Left lung (tissue), 10 donors: ENCODE measurements around the gene CSPG4. TPM values are rescaled to one million over a fixed set of nuclear protein-coding genes. Genes with fewer than 3 reads are reported as not detected.

ENCODE experiments used
- ATAC-seq: fragments of 200-7000 bp; cut with Tn5 transposase; one replicate; pipeline ENCODE4 v1.9.1; 2020; ENCODE audit warnings: moderate library complexity
- DNase-seq, 4 donors: peaks; one replicate each; pipeline ENCODE4 v3.0.0-alpha.2; 2013 to 2020
- H3K27ac ChIP-seq, 2 donors: fragments of 200-600 bp; sonication (generic) in 1 of 2; one replicate each; pipeline versions ENCODE4 v1.5.0 to v1.8.0; 2020 to 2021
- H3K27me3 ChIP-seq, 2 donors: fragments of 200-600 bp; sonication (generic) in 1 of 2; one replicate each; pipeline versions ENCODE4 v1.5.0 to v1.8.0; 2020 to 2021
- H3K36me3 ChIP-seq, 2 donors: fragments of 200-600 bp; sonication (generic) in 1 of 2; one replicate each; pipeline versions ENCODE4 v1.5.0 to v1.8.0; 2020 to 2021
- H3K4me1 ChIP-seq, 2 donors: fragments of 200-600 bp; one replicate each; pipeline ENCODE4 v1.8.0; 2021
- H3K4me3 ChIP-seq, 2 donors: fragments of 200-600 bp; sonication (generic) in 1 of 2; one replicate each; pipeline versions ENCODE4 v1.5.0 to v1.8.0; 2020 to 2021; ENCODE audit warnings: mild to moderate bottlenecking in 1 of 2
- H3K9me3 ChIP-seq, 2 donors: fragments of 200-600 bp; sonication (generic) in 1 of 2; one replicate each; pipeline versions ENCODE4 v1.5.0 to v1.8.0; 2020 to 2021
- intact Hi-C, 2 donors: fragments of 100-400 bp; cut with DNase I; formaldehyde crosslinking; loops; one replicate each; pipeline versions ENCODE4 v1.11.2 to v1.14.2; 2022
- polyA plus RNA-seq, 6 donors: library from polyadenylated mRNA; unstranded; fragments of 120-200 nt; gene quantifications; one replicate each; pipeline ENCODE4 v1.2.1, GENCODE V29; 2013; ENCODE audit not compliant: insufficient read length in 6 of 6
- total RNA-seq, 2 donors: library from RNA; stranded (reverse); fragmentation: NEBNext Ultra II Directional; extraction: Animal tissue kit (Norgen Biotek cat#: 25700); gene quantifications; one replicate each; pipeline ENCODE4 v1.2.1, GENCODE V29; 2021
- TF ChIP-seq, protein P1 (sequence below), 2 donors: fragments of 200-600 bp; sonication (generic) in 1 of 2; IDR thresholded peaks; one replicate each; pipeline versions ENCODE4 v1.5.0 to v1.8.0; 2021; ENCODE audit warnings: antibody characterized with exemption in 2 of 2
- donor health status: DM: no; HTN: yes; CAD: no.
- donor health status: DM: no; HTN: no; CAD: no.

Gene CSPG4
- total and polyA plus RNA-seq, 8 donors: 18.4 to 36.1 (median 23.8) TPM

DNA sequence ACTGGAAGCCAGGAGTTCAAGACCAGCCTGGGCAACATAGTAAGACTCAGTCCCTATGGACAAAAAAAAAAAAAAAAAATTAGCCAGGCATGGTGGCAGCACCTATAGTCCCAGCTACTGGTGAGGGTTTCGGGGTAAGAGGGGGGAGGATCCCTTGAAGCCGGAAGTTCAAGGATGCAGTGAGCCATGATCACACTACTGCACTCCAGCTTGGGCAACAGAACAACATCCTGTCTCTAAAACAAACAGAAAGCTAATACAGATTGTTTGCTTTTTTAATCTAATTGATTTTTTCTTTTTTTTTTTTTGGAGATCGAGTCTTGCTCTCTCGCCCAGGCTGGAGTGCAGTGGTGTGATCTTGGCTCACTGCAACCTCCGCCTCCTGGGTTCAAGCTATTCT lies 71.0 kb downstream of the CSPG4 start:
- Histone ChIP-seq H3K27me3 (peaks cover 0 to 4% of the 10 kb centered on the region in 2 donors), H3K27ac (no peak overlapping the region), H3K4me1 (peaks cover 10 to 40% of the 10 kb centered on the region in 2 donors), H3K9me3 (no peaks in the 10 kb centered on the region), H3K4me3 (no peak overlapping the region), H3K36me3 (no peaks in the 10 kb centered on the region)
- no peak for ATAC-seq
- TF ChIP-seq, protein P1, sequence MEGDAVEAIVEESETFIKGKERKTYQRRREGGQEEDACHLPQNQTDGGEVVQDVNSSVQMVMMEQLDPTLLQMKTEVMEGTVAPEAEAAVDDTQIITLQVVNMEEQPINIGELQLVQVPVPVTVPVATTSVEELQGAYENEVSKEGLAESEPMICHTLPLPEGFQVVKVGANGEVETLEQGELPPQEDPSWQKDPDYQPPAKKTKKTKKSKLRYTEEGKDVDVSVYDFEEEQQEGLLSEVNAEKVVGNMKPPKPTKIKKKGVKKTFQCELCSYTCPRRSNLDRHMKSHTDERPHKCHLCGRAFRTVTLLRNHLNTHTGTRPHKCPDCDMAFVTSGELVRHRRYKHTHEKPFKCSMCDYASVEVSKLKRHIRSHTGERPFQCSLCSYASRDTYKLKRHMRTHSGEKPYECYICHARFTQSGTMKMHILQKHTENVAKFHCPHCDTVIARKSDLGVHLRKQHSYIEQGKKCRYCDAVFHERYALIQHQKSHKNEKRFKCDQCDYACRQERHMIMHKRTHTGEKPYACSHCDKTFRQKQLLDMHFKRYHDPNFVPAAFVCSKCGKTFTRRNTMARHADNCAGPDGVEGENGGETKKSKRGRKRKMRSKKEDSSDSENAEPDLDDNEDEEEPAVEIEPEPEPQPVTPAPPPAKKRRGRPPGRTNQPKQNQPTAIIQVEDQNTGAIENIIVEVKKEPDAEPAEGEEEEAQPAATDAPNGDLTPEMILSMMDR (IDR thresholded peaks at IDR 0.05): no peak
- intact Hi-C loops: no loop called here
- DNase-seq: no peak

DNA sequence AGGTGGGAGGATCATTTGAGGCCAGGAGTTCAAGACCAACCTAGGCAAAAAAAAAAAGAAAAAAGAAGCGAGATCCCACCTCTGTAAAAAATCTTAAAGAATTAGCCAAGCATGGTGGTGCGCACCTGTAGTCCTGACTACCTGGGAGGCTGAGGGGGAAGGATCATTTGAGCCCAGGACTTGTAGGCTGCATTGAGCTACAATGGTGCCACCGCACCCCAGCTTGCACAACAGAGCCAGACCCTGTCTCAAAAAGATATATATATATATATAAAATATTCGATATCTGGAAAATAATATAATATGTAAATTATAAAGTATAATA lies 71.5 kb downstream of the CSPG4 start:
- Histone ChIP-seq H3K27ac (peak overlapping the region in 1 of 2 donors; percentile 97), H3K4me1 (peaks cover 7 to 40% of the 10 kb centered on the region in 2 donors), H3K27me3 (no peaks in the 10 kb centered on the region), H3K36me3 (no peaks in the 10 kb centered on the region), H3K9me3 (no peaks in the 10 kb centered on the region), H3K4me3 (peak overlapping the region in 1 of 2 donors; percentile 96)
- DNase-seq (no peak), ATAC-seq (no peak)
- intact Hi-C loops: no loop called here
- TF ChIP-seq, protein P1 (IDR thresholded peaks at IDR 0.05): no peak

DNA sequence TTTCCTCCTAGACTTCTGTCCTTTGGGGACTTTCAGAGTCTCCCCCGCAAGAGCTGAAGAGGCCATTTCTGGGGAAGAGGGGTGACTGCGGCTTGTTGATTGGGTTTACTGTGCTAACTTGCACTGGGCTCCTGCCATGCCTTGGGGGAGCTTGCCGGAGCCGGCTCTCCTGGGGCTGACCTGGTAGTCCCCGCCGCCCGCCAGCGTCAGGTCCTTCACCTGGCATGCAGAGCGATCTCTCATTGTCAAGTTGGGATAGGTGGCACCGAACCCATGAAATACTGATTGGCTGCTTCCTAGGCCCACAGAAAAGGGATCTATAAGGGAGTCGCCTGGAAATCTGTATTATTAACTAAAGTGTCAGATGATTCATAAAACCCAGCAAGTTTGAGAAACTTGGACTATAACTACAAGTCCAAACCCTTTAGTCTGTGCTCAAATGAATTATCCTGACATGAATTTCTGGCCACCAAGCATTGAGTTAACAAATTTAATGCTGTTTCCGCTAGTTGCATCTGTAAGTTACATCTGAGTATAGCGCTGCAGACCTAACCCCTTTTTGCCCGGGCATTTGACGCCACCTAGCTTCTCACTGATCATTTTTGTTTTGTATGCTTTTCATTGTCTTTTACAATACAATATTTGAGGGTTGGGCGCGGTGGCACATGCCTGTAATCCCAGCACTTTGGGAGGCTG lies 72.0 kb downstream of the CSPG4 start:
- H3K27ac ChIP-seq: peak overlapping the region; percentile 93 to 97
- no peaks in the 10 kb centered on the region for H3K36me3 ChIP-seq
- TF ChIP-seq, protein P1 (IDR thresholded peaks at IDR 0.05): no peak
- no peaks in the 10 kb centered on the region for H3K27me3 ChIP-seq
- peak in 2 of 4 donors; percentile 42 to 85 for DNase-seq
- intact Hi-C loops: no loop called here
- H3K4me3 ChIP-seq: peak overlapping the region; percentile 90 to 96
- H3K9me3 ChIP-seq: no peaks in the 10 kb centered on the region
- ATAC-seq: peak; percentile 32
- H3K4me1 ChIP-seq: peaks cover 7 to 42% of the 10 kb centered on the region in 2 donors

DNA sequence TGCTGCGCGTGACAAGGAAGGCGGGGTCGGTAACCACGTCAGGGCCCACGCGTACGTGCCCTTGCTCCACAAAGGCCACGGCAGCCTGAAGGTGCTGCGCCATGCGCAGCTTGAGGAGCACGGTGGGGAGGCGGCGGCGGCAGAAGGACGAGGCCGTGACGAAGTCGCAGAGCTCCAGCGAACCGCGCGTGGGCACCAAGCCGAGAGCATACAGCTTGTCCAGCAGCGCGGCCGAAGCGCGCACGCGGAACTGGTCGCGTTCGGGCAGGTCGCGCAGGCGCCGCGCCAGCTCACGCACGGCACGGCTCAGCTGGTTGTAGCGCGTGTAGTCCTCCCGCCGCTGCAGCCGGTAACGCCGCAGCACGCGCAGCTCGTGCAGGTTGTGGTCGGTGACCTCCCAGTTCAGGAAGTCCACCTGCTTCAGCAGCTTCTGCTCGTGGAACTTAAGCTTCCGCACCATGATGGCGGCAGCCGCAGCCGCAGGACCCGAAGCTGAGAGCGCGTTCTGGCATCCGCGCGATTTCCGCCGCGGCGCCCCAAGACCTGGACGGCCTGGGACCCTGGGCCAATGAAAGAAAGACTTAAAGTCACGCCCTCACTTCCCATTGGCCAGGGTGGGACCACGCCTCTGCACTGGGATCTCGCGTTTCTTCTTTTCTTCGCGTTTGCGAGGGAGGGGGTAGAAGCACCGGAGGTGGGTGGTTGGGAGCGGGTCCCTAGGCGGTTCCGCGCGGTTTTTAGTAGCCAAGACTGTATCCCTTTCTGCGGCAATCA lies 72.8 kb downstream of the CSPG4 start, which contains the start of gene IMP3:
Gene IMP3 (minus strand): TSS at position 516 of the 774 bp plus-strand sequence. CDS start 56 bp downstream, at position 460.
- TF ChIP-seq, protein P1 (IDR thresholded peaks at IDR 0.05): peak in 1 of 2 donors; percentile 21
- Histone ChIP-seq H3K4me1 (peaks cover 7 to 42% of the 10 kb centered on the region in 2 donors), H3K36me3 (no peaks in the 10 kb centered on the region)

DNA sequence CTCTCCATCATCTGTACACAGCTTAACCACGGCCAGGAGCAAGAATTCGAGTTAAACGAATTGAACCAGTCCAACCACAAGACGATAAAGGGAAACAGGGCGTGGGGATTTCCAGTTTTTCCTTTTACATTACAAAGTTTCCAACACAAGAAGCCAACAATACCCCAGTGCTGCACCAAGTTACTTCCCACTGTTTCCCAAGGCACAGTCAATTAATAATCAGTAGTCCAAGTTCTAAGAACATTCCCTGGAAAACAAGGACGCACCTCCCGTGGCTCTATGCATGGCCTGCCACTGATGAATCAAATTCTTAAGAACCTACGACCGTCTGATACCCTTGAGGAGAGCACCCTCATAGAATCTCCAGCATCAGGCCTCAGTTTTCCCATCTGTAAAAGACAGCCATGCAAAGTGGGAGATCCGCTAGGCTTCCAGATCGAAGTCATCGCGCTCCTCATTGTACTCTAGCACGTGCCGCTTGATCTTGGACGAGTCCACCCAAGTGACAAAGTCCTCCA lies 73.4 kb downstream of the CSPG4 start:
- no peak for DNase-seq
- H3K4me3 ChIP-seq: peak overlapping the region; percentile 90 to 96
- peak overlapping the region; percentile 93 to 97 for H3K27ac ChIP-seq
- no peak for ATAC-seq
- H3K36me3 ChIP-seq: no peaks in the 10 kb centered on the region
- no peaks in the 10 kb centered on the region for H3K27me3 ChIP-seq
- intact Hi-C loops: no loop called here
- no peaks in the 10 kb centered on the region for H3K9me3 ChIP-seq
- TF ChIP-seq, protein P1 (IDR thresholded peaks at IDR 0.05): no peak
- peaks cover 7 to 42% of the 10 kb centered on the region in 2 donors for H3K4me1 ChIP-seq

More for the DNA sequence above, 72.8 kb downstream of the CSPG4 start, which contains the start of gene IMP3:
- Histone ChIP-seq H3K27me3 (no peaks in the 10 kb centered on the region), H3K9me3 (no peaks in the 10 kb centered on the region), H3K27ac (peak within 1 kb of the TSS; percentile 93 to 97), H3K4me3 (peak within 1 kb of the TSS; percentile 90 to 96)
- peak; percentile 95 to 98 (median 96) for DNase-seq
- ATAC-seq: peak; percentile 96
- intact Hi-C loops: no loop called here
